KOPT-K1 (cell line): ENCODE measurements around the gene MAN1A2.
"Not testable (repeated sequence)": the region's sequence is repeated elsewhere in the genome, so short reads cannot be mapped to it uniquely, and the experiment has no call there.

Experiments used
- H3K27ac ChIP-seq: fragments of 200-600 bp; sonication (generic); 2 replicates; pipeline ENCODE4 v1.5.1; 2016; ENCODE audit warnings: antibody characterized with exemption, mild to moderate bottlenecking, low read depth, low read length; ENCODE audit not compliant: poor library complexity, severe bottlenecking
- H3K36me3 ChIP-seq: fragments of 200-600 bp; sonication (generic); 2 replicates; pipeline ENCODE4 v1.5.1; 2017; ENCODE audit warnings: antibody characterized with exemption, mild to moderate bottlenecking, low read length, moderate library complexity; ENCODE audit not compliant: insufficient read depth
- H3K9me3 ChIP-seq: fragments of 200-600 bp; sonication (generic); 2 replicates; pipeline ENCODE4 v1.5.1; 2017; ENCODE audit warnings: antibody characterized with exemption, low read length, mild to moderate bottlenecking; ENCODE audit not compliant: insufficient read depth, poor library complexity, severe bottlenecking

Gene MAN1A2

DNA sequence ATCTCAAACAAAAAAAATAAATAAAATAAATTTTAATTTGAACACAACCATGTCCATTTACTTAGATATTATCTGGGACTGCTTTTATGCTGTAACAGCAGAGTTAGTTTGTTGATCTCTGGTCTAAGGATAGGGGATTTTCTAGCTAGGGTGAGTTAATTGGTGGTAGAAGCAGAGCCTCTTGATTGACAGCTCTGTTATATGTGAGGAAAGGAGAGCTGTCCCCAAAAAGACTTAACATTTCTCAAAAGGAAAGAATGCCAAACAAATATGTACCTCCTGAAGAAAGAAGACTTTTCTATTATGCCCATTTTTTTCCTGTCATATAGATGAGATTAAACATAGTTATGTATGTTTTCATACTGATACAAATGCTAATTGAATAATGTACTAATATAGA lies 37.8 kb downstream of the MAN1A2 start:
- peaks cover 30% of the 10 kb centered on the region for H3K9me3 ChIP-seq
- no peak overlapping the region for H3K27ac ChIP-seq
- peaks cover 33% of the 10 kb centered on the region for H3K36me3 ChIP-seq

DNA sequence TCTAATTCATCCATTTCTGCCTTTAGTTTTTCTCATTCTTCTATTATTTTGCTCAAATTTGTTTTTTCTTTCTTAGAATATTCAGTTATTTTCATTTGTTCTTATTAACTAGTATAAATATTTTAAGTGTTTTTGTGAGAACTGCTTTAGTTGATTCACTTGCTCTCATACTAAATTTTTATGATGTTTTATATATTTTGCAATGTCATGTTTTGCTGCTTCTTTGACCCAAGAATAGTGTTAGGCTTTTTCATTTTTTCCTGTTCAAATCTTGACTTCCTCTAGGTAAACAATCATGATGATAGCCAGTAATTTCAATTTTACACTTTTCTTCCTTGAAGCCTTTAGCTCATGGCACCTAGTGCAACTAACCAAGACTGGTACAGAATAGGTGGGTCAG lies 45.2 kb downstream of the MAN1A2 start:
- no peaks in the 10 kb centered on the region for H3K9me3 ChIP-seq
- peaks cover 15% of the 10 kb centered on the region; the same call in 1 of the 2 replicates for H3K36me3 ChIP-seq
- H3K27ac ChIP-seq: no peak overlapping the region

DNA sequence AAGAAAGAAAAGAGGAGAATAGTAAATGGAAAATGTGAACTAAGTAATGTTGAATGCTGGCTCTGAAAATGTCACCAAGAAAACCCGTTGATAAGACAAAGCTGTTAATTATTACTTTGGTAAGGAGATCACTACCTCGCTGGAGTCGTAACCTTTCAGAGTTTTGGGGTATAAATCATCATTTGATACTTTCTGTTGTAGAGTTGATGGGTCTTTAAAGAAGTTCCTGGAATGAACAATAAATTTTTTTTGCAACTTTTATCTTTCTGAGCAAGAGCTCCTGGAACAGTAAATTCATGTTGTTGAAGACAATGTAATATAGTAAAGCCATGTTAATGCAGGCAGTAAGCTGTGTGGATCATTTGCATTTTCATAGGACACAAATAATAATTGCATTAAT lies 46.2 kb downstream of the MAN1A2 start:
- H3K9me3 ChIP-seq: no peaks in the 10 kb centered on the region
- H3K36me3 ChIP-seq: peaks cover 9% of the 10 kb centered on the region; the same call in 1 of the 2 replicates
- no peak overlapping the region for H3K27ac ChIP-seq

DNA sequence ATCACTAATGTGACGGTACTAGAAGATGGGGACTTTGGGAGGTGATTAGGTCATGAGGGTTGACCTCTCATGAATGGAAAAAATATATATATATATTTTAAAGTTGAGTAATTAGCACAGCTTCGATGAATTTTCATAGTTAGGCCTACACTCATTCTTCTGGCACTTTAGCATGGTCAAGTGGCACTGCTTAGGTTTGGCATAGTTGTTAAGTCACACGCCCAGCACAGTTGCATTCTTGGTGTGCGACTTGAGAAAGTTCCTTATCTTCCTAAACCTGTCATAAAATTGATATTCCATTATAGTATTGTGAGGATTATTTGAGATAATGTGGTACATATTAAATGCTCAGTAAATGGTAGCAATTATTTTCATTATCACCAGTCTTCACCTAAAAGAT lies 47.7 kb downstream of the MAN1A2 start:
- no peak overlapping the region for H3K27ac ChIP-seq
- H3K36me3 ChIP-seq: peaks cover 9% of the 10 kb centered on the region; the same call in 1 of the 2 replicates
- no peaks in the 10 kb centered on the region for H3K9me3 ChIP-seq

DNA sequence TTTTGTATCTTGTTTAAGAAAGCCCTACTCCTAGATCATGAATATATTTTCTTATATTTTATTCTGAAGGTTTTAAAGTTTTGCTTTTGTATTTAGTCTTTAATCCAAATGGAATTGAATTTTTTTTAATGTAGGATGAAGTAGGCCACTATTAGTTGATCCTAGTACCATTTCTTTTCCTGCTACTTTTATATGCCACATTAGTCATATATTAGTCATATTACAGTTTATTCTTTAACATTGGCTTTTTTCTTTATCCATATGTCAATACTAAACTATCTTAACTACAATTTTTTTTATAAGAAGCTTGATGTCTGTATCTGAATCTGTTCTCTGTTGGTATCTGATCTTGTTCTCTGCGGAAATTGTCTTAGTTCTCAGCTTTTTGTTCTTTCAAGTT lies 48.8 kb downstream of the MAN1A2 start:
- H3K36me3 ChIP-seq: peaks cover 18% of the 10 kb centered on the region; the same call in 1 of the 2 replicates
- no peak overlapping the region for H3K27ac ChIP-seq
- H3K9me3 ChIP-seq: no peaks in the 10 kb centered on the region

DNA sequence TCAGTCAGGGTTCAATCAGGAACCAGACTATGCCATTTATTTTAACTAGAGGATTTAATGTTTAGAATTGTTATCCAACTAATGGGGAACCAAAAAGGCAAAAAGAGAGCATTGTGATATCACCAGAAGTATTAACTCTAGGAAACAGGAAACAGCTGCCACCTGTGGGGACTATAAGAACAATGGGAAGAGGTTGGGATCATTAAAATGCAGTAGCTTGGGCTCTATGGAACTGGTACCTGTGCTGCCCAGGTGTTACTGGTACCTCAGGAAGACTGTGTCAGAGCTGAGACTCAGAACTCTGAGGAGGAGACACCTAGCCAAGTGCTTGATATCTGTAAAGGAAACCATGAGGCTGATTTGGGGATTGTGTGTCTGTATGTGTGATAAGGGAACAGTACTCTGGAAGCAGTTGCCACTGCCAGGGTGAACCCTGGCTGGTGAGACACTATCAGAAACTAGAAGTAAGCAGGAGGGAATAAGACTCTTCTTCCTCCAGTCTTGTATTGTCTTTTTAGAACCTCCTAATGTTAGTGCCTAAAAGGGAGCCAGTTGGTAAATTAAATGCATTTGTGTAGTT lies 49.4 kb downstream of the MAN1A2 start:
- H3K36me3 ChIP-seq: peaks cover 20% of the 10 kb centered on the region; the same call in 1 of the 2 replicates
- H3K27ac ChIP-seq: no peak overlapping the region
- no peaks in the 10 kb centered on the region for H3K9me3 ChIP-seq

- H3K9me3 ChIP-seq: peaks cover 41% of the 10 kb centered on the region
- peaks cover 24% of the 10 kb centered on the region for H3K36me3 ChIP-seq
- H3K27ac ChIP-seq: no peak overlapping the region
Observed at GRCh38 chr1:117425050-117425734, 57.9 kb downstream of the MAN1A2 start.

DNA sequence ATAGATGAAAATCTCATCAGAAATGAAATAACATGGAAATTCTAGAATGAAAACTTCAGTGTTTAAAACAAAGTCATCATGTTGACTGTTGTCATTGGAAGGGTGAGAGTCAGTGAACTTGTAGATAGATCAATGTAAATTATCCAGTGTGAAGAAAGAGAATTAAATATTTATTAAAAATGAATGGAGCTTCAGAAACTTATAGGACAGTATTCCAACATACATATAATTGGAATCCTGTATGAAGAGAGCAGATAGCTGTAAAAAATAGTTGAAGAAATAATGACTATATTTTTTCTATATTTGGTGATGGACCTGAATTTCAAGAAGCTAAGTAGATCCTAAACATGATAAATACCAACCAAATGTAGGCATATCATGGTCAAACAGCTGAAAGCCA lies 60.0 kb downstream of the MAN1A2 start:
- H3K9me3 ChIP-seq: peaks cover 41% of the 10 kb centered on the region
- no peak overlapping the region for H3K27ac ChIP-seq
- peaks cover 16% of the 10 kb centered on the region for H3K36me3 ChIP-seq

DNA sequence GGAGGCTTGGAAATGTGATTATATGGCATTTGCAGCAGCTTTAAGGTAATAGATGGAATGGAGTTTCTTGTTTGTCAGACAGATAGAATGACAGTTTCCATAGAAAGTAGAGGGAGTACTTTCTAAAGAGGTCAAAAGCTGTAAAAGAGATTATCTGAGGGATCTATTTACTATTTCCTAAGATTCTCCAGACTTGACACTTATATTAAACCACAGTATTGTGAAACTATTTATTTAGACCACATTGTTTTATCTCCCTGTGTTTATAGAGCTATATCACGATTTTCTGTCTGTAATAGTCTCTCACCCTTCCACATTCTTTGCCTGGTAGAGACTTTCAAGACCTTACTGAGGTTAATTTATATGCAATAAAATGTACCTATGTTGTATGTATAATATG lies 66.7 kb downstream of the MAN1A2 start:
- Histone ChIP-seq H3K9me3 (no peaks in the 10 kb centered on the region), H3K36me3 (no peaks in the 10 kb centered on the region), H3K27ac (no peak overlapping the region)

GRCh38 chr1:117436513-117436912 lies 69.3 kb downstream of the MAN1A2 start:
- Histone ChIP-seq H3K36me3 (no peaks in the 10 kb centered on the region), H3K9me3 (no peaks in the 10 kb centered on the region), H3K27ac (no peak overlapping the region)

DNA sequence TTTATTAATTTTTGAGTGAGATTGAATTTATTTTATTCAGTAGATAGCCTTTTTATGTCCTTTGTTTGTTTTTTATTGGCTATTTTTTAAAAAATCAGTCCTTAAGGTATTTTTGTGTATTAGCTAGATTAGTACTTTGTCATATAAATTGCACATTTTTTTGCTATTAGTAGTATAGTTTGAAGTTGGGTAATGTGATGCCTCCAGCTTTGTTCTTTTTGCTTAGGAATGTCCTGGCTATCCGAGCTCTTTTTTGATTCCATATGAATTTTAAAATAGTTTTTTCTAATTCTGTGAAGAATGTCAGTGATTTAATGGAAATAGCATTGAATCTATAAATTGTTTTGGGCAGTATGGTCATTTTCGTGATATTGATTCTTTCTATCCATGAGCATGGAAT lies 80.4 kb downstream of the MAN1A2 start:
- H3K9me3 ChIP-seq: peaks cover 7% of the 10 kb centered on the region
- H3K36me3 ChIP-seq: peaks cover 11% of the 10 kb centered on the region; the same call in 1 of the 2 replicates
- H3K27ac ChIP-seq: no peak overlapping the region

- H3K36me3 ChIP-seq: peaks cover 12% of the 10 kb centered on the region; the same call in 1 of the 2 replicates
- no peak overlapping the region for H3K27ac ChIP-seq
- H3K9me3 ChIP-seq: peaks cover 3% of the 10 kb centered on the region
Observed at GRCh38 chr1:117452216-117452615, 85.0 kb downstream of the MAN1A2 start.

GRCh38 chr1:117453958-117454357 lies 86.7 kb downstream of the MAN1A2 start:
- no peak overlapping the region for H3K27ac ChIP-seq
- H3K9me3 ChIP-seq: peaks cover 3% of the 10 kb centered on the region
- peaks cover 12% of the 10 kb centered on the region; the same call in 1 of the 2 replicates for H3K36me3 ChIP-seq

DNA sequence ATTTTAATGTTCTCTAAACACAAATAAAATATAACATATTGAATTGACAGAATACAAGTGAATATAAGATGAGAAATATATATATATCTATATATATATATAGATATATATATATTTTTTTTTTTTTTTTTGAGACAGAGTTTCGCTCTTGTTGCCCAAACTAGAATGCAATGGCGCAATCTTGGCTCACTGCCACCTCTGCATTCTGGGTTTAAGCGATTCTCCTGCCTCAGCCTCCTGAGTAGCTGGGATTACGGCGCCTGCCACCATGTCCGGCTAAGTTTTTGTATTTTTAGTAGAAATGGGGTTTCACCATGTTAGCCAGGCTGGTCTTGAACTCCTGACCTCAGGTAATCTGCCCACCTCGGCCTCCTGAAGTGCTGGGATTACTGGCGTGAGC lies 91.2 kb downstream of the MAN1A2 start:
- not testable (repeated sequence) for H3K9me3 ChIP-seq, H3K36me3 ChIP-seq, H3K27ac ChIP-seq

- H3K36me3 ChIP-seq: peaks cover 3% of the 10 kb centered on the region; the same call in 1 of the 2 replicates
- H3K9me3 ChIP-seq: no peaks in the 10 kb centered on the region
- no peak overlapping the region for H3K27ac ChIP-seq
Observed at GRCh38 chr1:117466761-117467160, 99.5 kb downstream of the MAN1A2 start.

DNA sequence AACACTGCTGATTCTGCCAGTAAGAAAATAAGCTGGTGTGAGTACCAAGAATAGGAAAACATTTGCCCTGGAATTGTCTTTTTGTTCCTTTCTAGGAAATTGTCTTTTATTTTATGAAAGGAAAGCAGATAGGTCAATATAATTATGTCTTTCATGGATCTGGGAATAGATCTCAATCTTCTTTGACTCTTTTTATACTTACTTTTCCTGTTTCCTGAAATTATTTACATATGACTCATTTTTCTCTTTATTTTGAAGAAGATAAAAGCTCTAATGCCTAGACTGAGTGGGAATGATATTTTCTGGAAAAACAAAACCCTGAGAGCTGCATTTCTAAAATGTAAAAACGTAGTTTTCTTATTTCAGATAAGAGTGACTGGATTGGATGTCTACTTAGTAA lies 100.1 kb downstream of the MAN1A2 start:
- no peak overlapping the region for H3K27ac ChIP-seq

More for the DNA sequence above, 100.1 kb downstream of the MAN1A2 start:
- H3K36me3 ChIP-seq: peaks cover 3% of the 10 kb centered on the region; the same call in 1 of the 2 replicates
- no peaks in the 10 kb centered on the region for H3K9me3 ChIP-seq
